GM18873 (cell line): ENCODE measurements around the gene SYCN.

ENCODE experiments used
- ATAC-seq: cut with Tn5 transposase; IDR thresholded peaks from one replicate; pipeline ENCODE4 v1.9.1; 2021; ENCODE audit warnings: mild to moderate bottlenecking, moderate library complexity, moderate number of reproducible peaks; ENCODE audit not compliant: unreplicated experiment, low FRiP score

Gene SYCN

GRCh38 chr19:39196320-39196719 is 7.7 kb downstream of the SYCN start:
- ATAC-seq, result no peak

- ATAC-seq, result no peak
Observed at GRCh38 chr19:39195755-39196154, 8.3 kb downstream of the SYCN start.

GRCh38 chr19:39194832-39195542 is 9.1 kb downstream of the SYCN start:
- no peak for ATAC-seq

- ATAC-seq, result no peak
Observed at GRCh38 chr19:39193803-39194202, 10.3 kb downstream of the SYCN start.

- no peak for ATAC-seq
Observed at GRCh38 chr19:39192846-39193245, 11.2 kb downstream of the SYCN start.

GRCh38 chr19:39190768-39191167 is 13.3 kb downstream of the SYCN start:
- ATAC-seq, result no peak

GRCh38 chr19:39188960-39189359 is 15.1 kb downstream of the SYCN start:
- no peak for ATAC-seq

- ATAC-seq, result no peak
Observed at GRCh38 chr19:39187552-39187943, 16.5 kb downstream of the SYCN start.

GRCh38 chr19:39186391-39186790 is 17.7 kb downstream of the SYCN start:
- no peak for ATAC-seq

- ATAC-seq, result no peak
Observed at GRCh38 chr19:39183104-39183503, 21.0 kb downstream of the SYCN start.

GRCh38 chr19:39182174-39182505 is 21.9 kb downstream of the SYCN start:
- no peak for ATAC-seq

GRCh38 chr19:39181500-39182173 is 22.4 kb downstream of the SYCN start:
- ATAC-seq, result no peak

GRCh38 chr19:39180749-39181148 is 23.3 kb downstream of the SYCN start:
- ATAC-seq, result no peak

GRCh38 chr19:39179754-39180153 is 24.3 kb downstream of the SYCN start:
- no peak for ATAC-seq

- ATAC-seq, result no peak
Observed at GRCh38 chr19:39178296-39179006, 25.6 kb downstream of the SYCN start.

GRCh38 chr19:39177736-39178135 is 26.3 kb downstream of the SYCN start:
- ATAC-seq, result no peak

- no peak for ATAC-seq
Observed at GRCh38 chr19:39177110-39177699, 26.9 kb downstream of the SYCN start.

- ATAC-seq, result no peak
Observed at GRCh38 chr19:39175564-39175963, 28.5 kb downstream of the SYCN start.

GRCh38 chr19:39174558-39175544 is 29.2 kb downstream of the SYCN start:
- no peak for ATAC-seq

- ATAC-seq, result no peak
Observed at GRCh38 chr19:39174142-39174541, 29.9 kb downstream of the SYCN start.
